Epithelial cell of esophagus (primary cell): ENCODE measurements around the gene OLFML1.

Source experiments
- DNase-seq: peaks from one replicate; pipeline ENCODE4 v3.0.0; 2010; ENCODE audit warnings: low read depth
- H3K4me3 ChIP-seq: 2 replicates; pipeline ENCODE4 v1.5.1; 2011; ENCODE audit warnings: mild to moderate bottlenecking, low read length, control low read depth
- TF ChIP-seq, protein P1 (sequence below): IDR thresholded peaks from 2 replicates; pipeline ENCODE4 v1.5.1; 2011; ENCODE audit warnings: low read depth, mild to moderate bottlenecking, low read length, control low read depth, inconsistent platforms; ENCODE audit not compliant: insufficient read depth; ENCODE audit errors: missing control alignments

Gene OLFML1

DNA sequence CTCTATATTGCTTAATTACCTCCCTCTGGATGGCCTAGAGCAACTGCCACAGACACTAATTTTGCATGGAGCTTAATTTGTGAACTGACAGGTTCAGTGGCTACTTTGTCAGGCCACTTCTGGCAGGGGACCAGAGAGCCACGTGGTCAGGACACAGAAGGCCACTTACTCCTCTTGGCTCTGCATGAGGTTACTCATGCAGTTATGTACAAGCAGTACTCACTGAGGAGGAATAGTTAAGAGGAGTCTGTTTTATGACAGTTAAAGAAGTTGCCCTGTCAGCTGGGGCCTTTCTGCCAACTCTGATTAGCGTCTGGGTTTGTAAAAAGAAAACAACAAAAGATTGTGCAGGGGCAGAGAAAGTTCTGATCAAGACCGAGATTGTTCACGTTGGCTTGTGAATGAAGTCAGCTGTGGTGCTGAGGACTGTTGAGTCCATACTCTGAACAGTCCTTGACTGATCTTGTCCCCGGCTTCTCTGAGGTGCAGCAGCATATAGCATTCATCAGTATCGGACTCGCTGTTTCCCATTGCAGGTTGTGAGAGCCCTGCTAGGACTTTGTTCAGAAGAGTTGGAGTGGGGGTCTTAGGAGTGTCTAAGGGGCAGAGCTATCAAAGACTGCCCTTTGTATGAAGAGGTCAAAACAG is 69.9 kb downstream of the OLFML1 start:
- no peak for DNase-seq
- no peak overlapping the region for H3K4me3 ChIP-seq
- TF ChIP-seq, protein P1, sequence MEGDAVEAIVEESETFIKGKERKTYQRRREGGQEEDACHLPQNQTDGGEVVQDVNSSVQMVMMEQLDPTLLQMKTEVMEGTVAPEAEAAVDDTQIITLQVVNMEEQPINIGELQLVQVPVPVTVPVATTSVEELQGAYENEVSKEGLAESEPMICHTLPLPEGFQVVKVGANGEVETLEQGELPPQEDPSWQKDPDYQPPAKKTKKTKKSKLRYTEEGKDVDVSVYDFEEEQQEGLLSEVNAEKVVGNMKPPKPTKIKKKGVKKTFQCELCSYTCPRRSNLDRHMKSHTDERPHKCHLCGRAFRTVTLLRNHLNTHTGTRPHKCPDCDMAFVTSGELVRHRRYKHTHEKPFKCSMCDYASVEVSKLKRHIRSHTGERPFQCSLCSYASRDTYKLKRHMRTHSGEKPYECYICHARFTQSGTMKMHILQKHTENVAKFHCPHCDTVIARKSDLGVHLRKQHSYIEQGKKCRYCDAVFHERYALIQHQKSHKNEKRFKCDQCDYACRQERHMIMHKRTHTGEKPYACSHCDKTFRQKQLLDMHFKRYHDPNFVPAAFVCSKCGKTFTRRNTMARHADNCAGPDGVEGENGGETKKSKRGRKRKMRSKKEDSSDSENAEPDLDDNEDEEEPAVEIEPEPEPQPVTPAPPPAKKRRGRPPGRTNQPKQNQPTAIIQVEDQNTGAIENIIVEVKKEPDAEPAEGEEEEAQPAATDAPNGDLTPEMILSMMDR: no peak

DNA sequence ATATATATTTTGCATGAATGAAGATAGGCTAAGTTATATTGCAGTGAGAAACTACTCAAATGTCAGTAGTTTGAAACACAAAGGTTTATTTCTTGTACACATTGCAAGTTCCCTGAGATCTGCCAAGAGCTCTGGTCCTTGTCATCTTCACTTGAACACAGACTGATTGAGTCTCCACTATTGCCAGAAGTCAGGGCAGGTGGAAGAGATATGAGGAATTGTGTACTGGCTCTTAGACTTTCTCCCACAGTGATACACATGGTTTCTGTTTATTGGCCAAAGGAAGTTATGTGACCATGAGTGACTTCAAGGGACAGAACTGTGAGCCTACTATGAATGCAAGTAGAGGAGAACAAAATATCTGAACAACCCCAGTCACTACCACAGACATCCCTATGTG is 72.7 kb downstream of the OLFML1 start:
- DNase-seq: no peak
- TF ChIP-seq, protein P1: no peak
- no peak overlapping the region for H3K4me3 ChIP-seq

- TF ChIP-seq, protein P1: no peak
Observed at GRCh38 chr11:7559398-7560283, 74.3 kb downstream of the OLFML1 start.

More at GRCh38 chr11:7559398-7560283, 74.3 kb downstream of the OLFML1 start:
- H3K4me3 ChIP-seq: no peak overlapping the region
- DNase-seq: no peak
